ENCODE results near the gene ATXN1. TPM values are rescaled to one million over a fixed set of nuclear protein-coding genes. Genes with fewer than 3 reads are reported as not detected.

The ATXN1 gene
- total RNA-seq, 1 experiment from 2014 or later, result 19.7 TPM

GRCh38 chr6:16324184-16324583 lies 437.1 kb downstream of the ATXN1 start:
- TF ChIP-seq CTCF (IDR thresholded peaks at IDR 0.05; ENCODE audit: unreplicated experiment), result no peak
- Mint-ChIP-seq H3K9me3 (ENCODE audit: low read depth, unreplicated experiment) (no peaks in the 10 kb centered on the region), H3K27me3 (ENCODE audit: unreplicated experiment) (no peaks in the 10 kb centered on the region), H3K36me3 (ENCODE audit: insufficient read depth, unreplicated experiment) (no peaks in the 10 kb centered on the region), H3K27ac (ENCODE audit: unreplicated experiment) (no peak overlapping the region), H3K4me3 (ENCODE audit: low read depth, unreplicated experiment) (no peak overlapping the region), H3K4me1 (ENCODE audit: low read depth, unreplicated experiment) (peaks cover 10% of the 10 kb centered on the region)
- intact Hi-C loops (cut with micrococcal nuclease; ENCODE audit: unreplicated experiment), result no loop called here
- no TSS peak for BruUV-seq (replicated peaks)
- CTCF ChIA-PET, result no interaction called here
- DNase-seq, result no peak

- no peak for DNase-seq
- CTCF ChIA-PET, result no interaction called here
- H3K4me1 Mint-ChIP-seq (ENCODE audit: low read depth, unreplicated experiment), result peaks cover 10% of the 10 kb centered on the region
Observed at GRCh38 chr6:16322666-16323312, 438.5 kb downstream of the ATXN1 start.

GRCh38 chr6:16321826-16322225 lies 439.4 kb downstream of the ATXN1 start:
- Mint-ChIP-seq H3K4me1 (ENCODE audit: low read depth, unreplicated experiment) (peaks cover 10% of the 10 kb centered on the region), H3K4me3 (ENCODE audit: low read depth, unreplicated experiment) (no peak overlapping the region), H3K27me3 (ENCODE audit: unreplicated experiment) (no peaks in the 10 kb centered on the region), H3K36me3 (ENCODE audit: insufficient read depth, unreplicated experiment) (no peaks in the 10 kb centered on the region), H3K27ac (ENCODE audit: unreplicated experiment) (no peak overlapping the region), H3K9me3 (ENCODE audit: low read depth, unreplicated experiment) (no peaks in the 10 kb centered on the region)
- TF ChIP-seq CTCF (IDR thresholded peaks at IDR 0.05; ENCODE audit: unreplicated experiment), result no peak
- no TSS peak for BruUV-seq (replicated peaks)
- no peak for DNase-seq
- CTCF ChIA-PET, result no interaction called here
- intact Hi-C loops (cut with micrococcal nuclease; ENCODE audit: unreplicated experiment), result no loop called here

More at GRCh38 chr6:16322666-16323312, 438.5 kb downstream of the ATXN1 start:
- H3K36me3 Mint-ChIP-seq (ENCODE audit: insufficient read depth, unreplicated experiment), result no peaks in the 10 kb centered on the region
- no peaks in the 10 kb centered on the region for H3K27me3 Mint-ChIP-seq (ENCODE audit: unreplicated experiment)
- H3K9me3 Mint-ChIP-seq (ENCODE audit: low read depth, unreplicated experiment), result no peaks in the 10 kb centered on the region
- no TSS peak for BruUV-seq (replicated peaks)
- intact Hi-C loops (cut with micrococcal nuclease; ENCODE audit: unreplicated experiment), result no loop called here
- no peak overlapping the region for H3K27ac Mint-ChIP-seq (ENCODE audit: unreplicated experiment)
- no peak overlapping the region for H3K4me3 Mint-ChIP-seq (ENCODE audit: low read depth, unreplicated experiment)
- TF ChIP-seq CTCF (IDR thresholded peaks at IDR 0.05; ENCODE audit: unreplicated experiment), result no peak

- intact Hi-C loops (cut with micrococcal nuclease; ENCODE audit: unreplicated experiment), result no loop called here
- CTCF ChIA-PET, result no interaction called here
- H3K27me3 Mint-ChIP-seq (ENCODE audit: unreplicated experiment), result no peaks in the 10 kb centered on the region
- no TSS peak for BruUV-seq (replicated peaks)
- H3K27ac Mint-ChIP-seq (ENCODE audit: unreplicated experiment), result no peak overlapping the region
- no peak for TF ChIP-seq CTCF (IDR thresholded peaks at IDR 0.05; ENCODE audit: unreplicated experiment)
- H3K9me3 Mint-ChIP-seq (ENCODE audit: low read depth, unreplicated experiment), result no peaks in the 10 kb centered on the region
- no peak for DNase-seq
- peaks cover 10% of the 10 kb centered on the region for H3K4me1 Mint-ChIP-seq (ENCODE audit: low read depth, unreplicated experiment)
- H3K36me3 Mint-ChIP-seq (ENCODE audit: insufficient read depth, unreplicated experiment), result no peaks in the 10 kb centered on the region
- H3K4me3 Mint-ChIP-seq (ENCODE audit: low read depth, unreplicated experiment), result no peak overlapping the region
Observed at GRCh38 chr6:16321341-16321710, 439.9 kb downstream of the ATXN1 start.

Data from Calu3 (cell line).